ENCODE data around the gene PEAK1. TPM values are rescaled to one million over a fixed set of nuclear protein-coding genes. Genes with fewer than 3 reads are reported as not detected.

The PEAK1 gene
- total and polyA plus RNA-seq, 3 experiments from 2014 or later = 2.2 to 26.3 (median 25.1) TPM

GRCh38 chr15:77356305-77356704 is 63.6 kb downstream of the PEAK1 start:
- no peak for DNase-seq
- Mint-ChIP-seq H3K36me3 (peaks cover 2 to 4% (median 2%) of the 10 kb centered on the region in 3 donors), H3K9me3 (no peaks in the 10 kb centered on the region), H3K4me3 (no peak overlapping the region), H3K4me1 (peaks cover 0 to 2% (median 0%) of the 10 kb centered on the region in 3 donors), H3K27me3 (no peaks in the 10 kb centered on the region), H3K27ac (no peak overlapping the region)
- Histone ChIP-seq H3K36me3 (ENCODE audit: insufficient read depth, low read length) (no peaks in the 10 kb centered on the region), H3K9me3 (ENCODE audit: low read length) (no peaks in the 10 kb centered on the region), H3K4me1 (ENCODE audit: insufficient read depth, low read length) (no peaks in the 10 kb centered on the region), H3K27ac (ENCODE audit: low read depth, low read length) (no peak overlapping the region), H3K27me3 (ENCODE audit: insufficient read depth, low read length, poor library complexity, severe bottlenecking) (no peaks in the 10 kb centered on the region), H3K4me3 (ENCODE audit: low read length) (no peak overlapping the region)
- POLR2A ChIA-PET = no interaction called here
- CTCF ChIA-PET = no interaction called here

- CTCF ChIA-PET = no interaction called here
- peaks cover 0 to 4% (median 3%) of the 10 kb centered on the region in 3 donors for H3K36me3 Mint-ChIP-seq
Measured at GRCh38 chr15:77355321-77355720, 64.6 kb downstream of the PEAK1 start.

GRCh38 chr15:77354063-77354462 is 65.8 kb downstream of the PEAK1 start:
- Mint-ChIP-seq H3K9me3 (no peaks in the 10 kb centered on the region), H3K4me1 (peaks cover 0 to 2% (median 0%) of the 10 kb centered on the region in 3 donors), H3K4me3 (no peak overlapping the region), H3K36me3 (peaks cover 0 to 4% (median 1%) of the 10 kb centered on the region in 3 donors), H3K27me3 (no peaks in the 10 kb centered on the region), H3K27ac (no peak overlapping the region)
- no peaks in the 10 kb centered on the region for H3K4me1 ChIP-seq (ENCODE audit: insufficient read depth, low read length)
- DNase-seq = no peak
- H3K4me3 ChIP-seq (ENCODE audit: low read length) = no peak overlapping the region
- H3K27me3 ChIP-seq (ENCODE audit: insufficient read depth, low read length, poor library complexity, severe bottlenecking) = no peaks in the 10 kb centered on the region
- CTCF ChIA-PET = no interaction called here
- H3K27ac ChIP-seq (ENCODE audit: low read depth, low read length) = no peak overlapping the region
- POLR2A ChIA-PET = no interaction called here
- no peaks in the 10 kb centered on the region for H3K36me3 ChIP-seq (ENCODE audit: insufficient read depth, low read length)
- H3K9me3 ChIP-seq (ENCODE audit: low read length) = no peaks in the 10 kb centered on the region

More at GRCh38 chr15:77355321-77355720, 64.6 kb downstream of the PEAK1 start:
- POLR2A ChIA-PET = no interaction called here
- no peaks in the 10 kb centered on the region for H3K4me1 ChIP-seq (ENCODE audit: insufficient read depth, low read length)
- no peaks in the 10 kb centered on the region for H3K36me3 ChIP-seq (ENCODE audit: insufficient read depth, low read length)
- no peaks in the 10 kb centered on the region for H3K27me3 Mint-ChIP-seq
- H3K9me3 Mint-ChIP-seq = no peaks in the 10 kb centered on the region
- H3K27ac Mint-ChIP-seq = no peak overlapping the region
- H3K4me3 ChIP-seq (ENCODE audit: low read length) = no peak overlapping the region
- no peak overlapping the region for H3K4me3 Mint-ChIP-seq
- peaks cover 0 to 2% (median 0%) of the 10 kb centered on the region in 3 donors for H3K4me1 Mint-ChIP-seq
- no peaks in the 10 kb centered on the region for H3K9me3 ChIP-seq (ENCODE audit: low read length)
- DNase-seq = no peak
- H3K27me3 ChIP-seq (ENCODE audit: insufficient read depth, low read length, poor library complexity, severe bottlenecking) = no peaks in the 10 kb centered on the region
- H3K27ac ChIP-seq (ENCODE audit: low read depth, low read length) = no peak overlapping the region

- ChIA-PET POLR2A (no interaction called here), CTCF (no interaction called here)
- Mint-ChIP-seq H3K36me3 (peaks cover 0 to 1% (median 1%) of the 10 kb centered on the region in 3 donors), H3K4me1 (peaks cover 0 to 2% (median 0%) of the 10 kb centered on the region in 3 donors), H3K9me3 (no peaks in the 10 kb centered on the region), H3K27ac (no peak overlapping the region), H3K27me3 (no peaks in the 10 kb centered on the region), H3K4me3 (no peak overlapping the region)
- H3K4me3 ChIP-seq (ENCODE audit: low read length) = no peak overlapping the region
- no peaks in the 10 kb centered on the region for H3K9me3 ChIP-seq (ENCODE audit: low read length)
- H3K4me1 ChIP-seq (ENCODE audit: insufficient read depth, low read length) = no peaks in the 10 kb centered on the region
- no peak overlapping the region for H3K27ac ChIP-seq (ENCODE audit: low read depth, low read length)
- no peaks in the 10 kb centered on the region for H3K27me3 ChIP-seq (ENCODE audit: insufficient read depth, low read length, poor library complexity, severe bottlenecking)
- H3K36me3 ChIP-seq (ENCODE audit: insufficient read depth, low read length) = no peaks in the 10 kb centered on the region
- no peak for DNase-seq
Measured at GRCh38 chr15:77352887-77353286, 67.0 kb downstream of the PEAK1 start.

- Histone ChIP-seq H3K4me1 (ENCODE audit: insufficient read depth, low read length) (no peaks in the 10 kb centered on the region), H3K9me3 (ENCODE audit: low read length) (no peaks in the 10 kb centered on the region), H3K27me3 (ENCODE audit: insufficient read depth, low read length, poor library complexity, severe bottlenecking) (no peaks in the 10 kb centered on the region), H3K36me3 (ENCODE audit: insufficient read depth, low read length) (no peaks in the 10 kb centered on the region), H3K4me3 (ENCODE audit: low read length) (no peak overlapping the region), H3K27ac (ENCODE audit: low read depth, low read length) (no peak overlapping the region)
- H3K27me3 Mint-ChIP-seq = no peaks in the 10 kb centered on the region
- no peaks in the 10 kb centered on the region for H3K9me3 Mint-ChIP-seq
- no peak overlapping the region for H3K27ac Mint-ChIP-seq
- no peak overlapping the region for H3K4me3 Mint-ChIP-seq
- CTCF ChIA-PET = no interaction called here
- H3K36me3 Mint-ChIP-seq = peaks cover 1 to 8% (median 2%) of the 10 kb centered on the region in 3 donors
- DNase-seq = no peak
- H3K4me1 Mint-ChIP-seq = peaks cover 0 to 7% (median 2%) of the 10 kb centered on the region in 3 donors
- POLR2A ChIA-PET = no interaction called here
Measured at GRCh38 chr15:77350792-77351191, 69.1 kb downstream of the PEAK1 start.

- Mint-ChIP-seq H3K4me1 (peaks cover 0 to 7% (median 2%) of the 10 kb centered on the region in 3 donors), H3K9me3 (no peaks in the 10 kb centered on the region), H3K4me3 (no peak overlapping the region), H3K36me3 (peaks cover 1 to 18% (median 2%) of the 10 kb centered on the region in 3 donors), H3K27ac (peak overlapping the region in 1 of 8 donors; percentile 6), H3K27me3 (no peaks in the 10 kb centered on the region)
- Histone ChIP-seq H3K9me3 (ENCODE audit: low read length) (no peaks in the 10 kb centered on the region), H3K27ac (ENCODE audit: low read depth, low read length) (no peak overlapping the region), H3K27me3 (ENCODE audit: insufficient read depth, low read length, poor library complexity, severe bottlenecking) (no peaks in the 10 kb centered on the region), H3K4me1 (ENCODE audit: insufficient read depth, low read length) (no peaks in the 10 kb centered on the region), H3K36me3 (ENCODE audit: insufficient read depth, low read length) (no peaks in the 10 kb centered on the region), H3K4me3 (ENCODE audit: low read length) (no peak overlapping the region)
- POLR2A ChIA-PET = no interaction called here
- CTCF ChIA-PET = no interaction called here
- DNase-seq = no peak
Measured at GRCh38 chr15:77349666-77350065, 70.2 kb downstream of the PEAK1 start.

GRCh38 chr15:77348511-77348910 is 71.4 kb downstream of the PEAK1 start:
- Histone ChIP-seq H3K4me3 (ENCODE audit: low read length) (no peak overlapping the region), H3K27ac (ENCODE audit: low read depth, low read length) (no peak overlapping the region), H3K9me3 (ENCODE audit: low read length) (no peaks in the 10 kb centered on the region), H3K36me3 (ENCODE audit: insufficient read depth, low read length) (no peaks in the 10 kb centered on the region), H3K4me1 (ENCODE audit: insufficient read depth, low read length) (no peaks in the 10 kb centered on the region), H3K27me3 (ENCODE audit: insufficient read depth, low read length, poor library complexity, severe bottlenecking) (no peaks in the 10 kb centered on the region)
- POLR2A ChIA-PET = no interaction called here
- CTCF ChIA-PET = no interaction called here
- no peak for DNase-seq
- Mint-ChIP-seq H3K27ac (no peak overlapping the region), H3K4me1 (peaks cover 0 to 7% (median 0%) of the 10 kb centered on the region in 3 donors), H3K27me3 (no peaks in the 10 kb centered on the region), H3K4me3 (no peak overlapping the region), H3K9me3 (no peaks in the 10 kb centered on the region), H3K36me3 (peaks cover 1 to 21% (median 2%) of the 10 kb centered on the region in 3 donors)

- POLR2A ChIA-PET = no interaction called here
- H3K4me1 Mint-ChIP-seq = peaks cover 0 to 7% (median 0%) of the 10 kb centered on the region in 3 donors
- H3K9me3 Mint-ChIP-seq = peaks cover 0 to 2% (median 0%) of the 10 kb centered on the region in 5 donors
- DNase-seq = no peak
- H3K4me3 ChIP-seq (ENCODE audit: low read length) = no peak overlapping the region
- H3K27ac ChIP-seq (ENCODE audit: low read depth, low read length) = no peak overlapping the region
- H3K9me3 ChIP-seq (ENCODE audit: low read length) = no peaks in the 10 kb centered on the region
- CTCF ChIA-PET = no interaction called here
- no peaks in the 10 kb centered on the region for H3K36me3 ChIP-seq (ENCODE audit: insufficient read depth, low read length)
- H3K27me3 Mint-ChIP-seq = no peaks in the 10 kb centered on the region
- peak overlapping the region in 1 of 8 donors; percentile 47 for H3K27ac Mint-ChIP-seq
- peak overlapping the region in 1 of 7 donors; percentile 32 for H3K4me3 Mint-ChIP-seq
- peaks cover 1 to 23% (median 2%) of the 10 kb centered on the region in 3 donors for H3K36me3 Mint-ChIP-seq
- H3K27me3 ChIP-seq (ENCODE audit: insufficient read depth, low read length, poor library complexity, severe bottlenecking) = no peaks in the 10 kb centered on the region
- H3K4me1 ChIP-seq (ENCODE audit: insufficient read depth, low read length) = no peaks in the 10 kb centered on the region
Measured at GRCh38 chr15:77347197-77347596, 72.7 kb downstream of the PEAK1 start.
